HG03280 (cell line): ENCODE data around the gene RSPO1.

Source experiments
- ATAC-seq: cut with Tn5 transposase; IDR thresholded peaks from one replicate; pipeline ENCODE4 v1.9.1; 2021; ENCODE audit warnings: mild to moderate bottlenecking, moderate library complexity; ENCODE audit not compliant: unreplicated experiment

RSPO1 gene

DNA sequence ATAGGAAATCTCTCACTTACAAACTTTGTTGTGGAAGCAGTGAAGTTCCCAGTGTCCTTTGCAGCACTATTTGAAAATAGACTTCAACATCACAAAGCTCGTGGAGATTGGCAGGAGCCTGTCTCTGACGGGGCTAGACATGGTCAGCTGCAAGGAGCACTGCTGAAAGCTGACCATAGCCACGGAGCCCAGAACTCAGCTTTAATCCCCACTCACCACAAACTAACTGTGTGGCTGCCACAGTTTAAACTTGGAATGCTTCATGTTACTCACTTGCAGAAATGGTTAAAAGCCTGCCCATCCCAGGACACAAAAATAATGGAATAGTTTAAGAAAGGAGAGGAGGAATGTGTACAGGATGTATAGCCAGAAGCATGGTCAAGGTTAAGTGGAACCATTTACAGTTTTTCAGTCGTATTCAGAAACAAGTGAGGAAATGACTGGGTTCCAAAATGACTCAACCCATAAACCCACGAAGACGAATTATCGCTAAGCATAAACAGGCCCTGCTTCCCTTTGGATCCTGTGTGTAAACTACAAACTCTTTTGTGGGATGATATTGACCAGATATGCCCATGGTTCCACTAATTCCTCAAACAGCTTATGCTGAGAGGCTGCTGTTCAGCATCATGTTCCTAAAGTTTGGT is 59.7 kb downstream of the RSPO1 start:
- no peak for ATAC-seq

GRCh38 chr1:37570528-37571334 is 64.0 kb downstream of the RSPO1 start:
- no peak for ATAC-seq

GRCh38 chr1:37567023-37567422 is 67.7 kb downstream of the RSPO1 start:
- no peak for ATAC-seq

- no peak for ATAC-seq
Observed at GRCh38 chr1:37564892-37565291, 69.8 kb downstream of the RSPO1 start.

DNA sequence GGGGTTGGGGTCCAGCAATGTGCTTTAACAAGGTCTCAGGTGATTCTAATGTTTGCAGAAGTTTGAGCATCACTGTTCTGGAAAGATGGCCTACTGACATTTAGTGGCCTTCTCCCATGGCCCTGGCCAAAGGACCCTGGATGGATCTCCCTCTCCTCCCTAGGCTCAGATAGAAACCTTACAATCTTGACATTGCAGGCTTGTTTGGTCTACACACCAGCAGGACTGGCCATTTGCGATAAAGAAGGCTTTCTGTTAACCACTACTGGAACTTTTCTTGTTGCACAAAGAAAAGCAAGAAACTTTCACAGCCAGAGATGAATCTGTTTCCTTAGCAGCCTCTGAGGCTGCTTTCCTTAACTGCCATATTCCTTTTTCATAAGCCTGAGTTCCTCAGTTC is 71.7 kb downstream of the RSPO1 start:
- no peak for ATAC-seq
